Erythroblast (primary cell): Measurements from ENCODE around the gene DLG2.

Source experiments
- GATA1 ChIP-seq: IDR thresholded peaks from 2 replicates; pipeline ENCODE4 v1.6.1; 2011; ENCODE audit warnings: low read depth, mild to moderate bottlenecking, control low read depth, low read length, moderate library complexity
- POLR2A ChIP-seq: IDR thresholded peaks from 2 replicates; pipeline ENCODE4 v1.6.1; 2011; ENCODE audit warnings: mild to moderate bottlenecking, low read length

DNA sequence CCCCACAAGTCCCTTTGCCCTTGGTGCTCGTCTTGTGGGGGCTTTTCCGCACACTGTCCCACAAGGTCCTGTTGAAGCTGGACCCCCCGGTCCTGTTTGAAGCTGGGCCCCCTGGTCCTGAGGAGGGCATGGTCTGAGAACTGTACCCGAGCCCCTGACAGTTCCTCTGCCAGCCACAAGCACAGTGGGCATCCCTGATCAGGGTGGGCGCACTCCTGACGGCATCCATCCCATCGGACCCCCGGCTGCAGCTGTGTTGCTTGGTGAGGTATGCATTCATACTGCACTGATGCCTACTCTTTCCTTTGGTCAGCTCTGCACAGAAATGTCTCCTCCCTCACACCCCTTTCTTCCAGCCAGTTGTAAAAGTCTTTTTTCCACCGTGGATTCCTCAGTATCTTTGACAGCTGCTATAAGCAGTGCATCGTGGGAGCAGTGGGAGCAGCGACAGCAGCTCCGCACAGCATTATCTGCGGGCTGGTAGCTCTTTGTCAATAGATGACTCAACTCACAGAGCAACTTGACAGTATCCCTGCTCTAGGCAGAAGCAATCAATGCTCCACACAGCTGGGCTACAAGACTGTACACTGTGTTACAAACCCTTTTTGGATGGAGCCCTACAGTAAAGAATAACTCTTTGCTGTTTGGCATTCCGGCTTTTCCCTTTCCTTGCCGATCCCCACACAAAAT is 1310.1 kb downstream of the DLG2 start:
- TF ChIP-seq GATA1 (no peak), POLR2A (no peak)
